ENCODE data around the gene M1AP. TPM values are rescaled to one million over a fixed set of nuclear protein-coding genes. Genes with fewer than 3 reads are reported as not detected.

The M1AP gene
- total and polyA plus RNA-seq, 9 of the 15 experiments (the other 6 are each of a cell fraction or from before 2014, with no cell fraction given): 0.06 to 0.33 (median 0.11) TPM; not detected in 4

- no peak for TF ChIP-seq IRF1 (CRISPR knock-in tag; IDR thresholded peaks at IDR 0.05; ENCODE audit: borderline replicate concordance)
- 0 out of 2 replicates have a peak, but pooled peaks have one; percentile 22 for TF ChIP-seq KAT8 (IDR thresholded peaks at IDR 0.05; ENCODE audit: low read depth)
- TF ChIP-seq ZKSCAN1 (IDR thresholded peaks at IDR 0.05; ENCODE audit: low read depth, low read length): peak; percentile 52; the same call in 1 of the 2 replicates
- peak; percentile 96 for TF ChIP-seq SIN3B (IDR thresholded peaks at IDR 0.05; ENCODE audit: low read depth)
- TF ChIP-seq PRMT5 (CRISPR knock-in tag; IDR thresholded peaks at IDR 0.05): no peak
- TF ChIP-seq KAT7 (CRISPR knock-in tag; IDR thresholded peaks at IDR 0.05; ENCODE audit: borderline replicate concordance): peak; percentile 74; the same call in 1 of the 2 replicates
- TF ChIP-seq POU5F1 (IDR thresholded peaks at IDR 0.05; ENCODE audit: borderline replicate concordance, low read depth, low read length, partially characterized antibody): peak; percentile 72
- peak; percentile 76 for TF ChIP-seq CTBP1 (IDR thresholded peaks at IDR 0.05; ENCODE audit: borderline replicate concordance)
- TF ChIP-seq KDM4B (IDR thresholded peaks at IDR 0.05; ENCODE audit: borderline replicate concordance in 2 of 2, low read depth in 1 of 2): peak in 1 of 2 experiments; percentile 69; a peak in 2 of 4 replicates
- TF ChIP-seq, protein P1, sequence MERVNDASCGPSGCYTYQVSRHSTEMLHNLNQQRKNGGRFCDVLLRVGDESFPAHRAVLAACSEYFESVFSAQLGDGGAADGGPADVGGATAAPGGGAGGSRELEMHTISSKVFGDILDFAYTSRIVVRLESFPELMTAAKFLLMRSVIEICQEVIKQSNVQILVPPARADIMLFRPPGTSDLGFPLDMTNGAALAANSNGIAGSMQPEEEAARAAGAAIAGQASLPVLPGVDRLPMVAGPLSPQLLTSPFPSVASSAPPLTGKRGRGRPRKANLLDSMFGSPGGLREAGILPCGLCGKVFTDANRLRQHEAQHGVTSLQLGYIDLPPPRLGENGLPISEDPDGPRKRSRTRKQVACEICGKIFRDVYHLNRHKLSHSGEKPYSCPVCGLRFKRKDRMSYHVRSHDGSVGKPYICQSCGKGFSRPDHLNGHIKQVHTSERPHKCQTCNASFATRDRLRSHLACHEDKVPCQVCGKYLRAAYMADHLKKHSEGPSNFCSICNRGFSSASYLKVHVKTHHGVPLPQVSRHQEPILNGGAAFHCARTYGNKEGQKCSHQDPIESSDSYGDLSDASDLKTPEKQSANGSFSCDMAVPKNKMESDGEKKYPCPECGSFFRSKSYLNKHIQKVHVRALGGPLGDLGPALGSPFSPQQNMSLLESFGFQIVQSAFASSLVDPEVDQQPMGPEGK (CRISPR knock-in tag; IDR thresholded peaks at IDR 0.05; ENCODE audit: borderline replicate concordance): no peak
- no peak for TF ChIP-seq SMARCA4 (IDR thresholded peaks at IDR 0.05)
- TF ChIP-seq ZNF695 (CRISPR knock-in tag; IDR thresholded peaks at IDR 0.05): no peak
- peak; percentile 95 for TF ChIP-seq GABPA (tag; conservative IDR thresholded peaks at IDR 0.05; ENCODE audit: low read depth)
- no peak for TF ChIP-seq FOXJ3 (CRISPR knock-in tag; IDR thresholded peaks at IDR 0.05)
- no peak for TF ChIP-seq IRF9 (tag; IDR thresholded peaks at IDR 0.05)
- TF ChIP-seq POLR2AphosphoS5 (IDR thresholded peaks at IDR 0.05; ENCODE audit: control insufficient read depth, insufficient read depth, low read depth, low read length): peak; percentile 88
- peak; percentile 72; the same call in 1 of the 2 replicates for TF ChIP-seq BRD4 (IDR thresholded peaks at IDR 0.05)
- TF ChIP-seq TAF7 (tag; IDR thresholded peaks at IDR 0.05): peak; percentile 93
- TF ChIP-seq PHF20 (IDR thresholded peaks at IDR 0.05; ENCODE audit: partially characterized antibody): peak; percentile 87
- peak; percentile 90 for TF ChIP-seq ETV1 (tag; conservative IDR thresholded peaks at IDR 0.05; ENCODE audit: low read depth)
- TF ChIP-seq, protein P2, sequence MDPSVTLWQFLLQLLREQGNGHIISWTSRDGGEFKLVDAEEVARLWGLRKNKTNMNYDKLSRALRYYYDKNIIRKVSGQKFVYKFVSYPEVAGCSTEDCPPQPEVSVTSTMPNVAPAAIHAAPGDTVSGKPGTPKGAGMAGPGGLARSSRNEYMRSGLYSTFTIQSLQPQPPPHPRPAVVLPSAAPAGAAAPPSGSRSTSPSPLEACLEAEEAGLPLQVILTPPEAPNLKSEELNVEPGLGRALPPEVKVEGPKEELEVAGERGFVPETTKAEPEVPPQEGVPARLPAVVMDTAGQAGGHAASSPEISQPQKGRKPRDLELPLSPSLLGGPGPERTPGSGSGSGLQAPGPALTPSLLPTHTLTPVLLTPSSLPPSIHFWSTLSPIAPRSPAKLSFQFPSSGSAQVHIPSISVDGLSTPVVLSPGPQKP (CRISPR knock-in tag; IDR thresholded peaks at IDR 0.05): no peak
- no peak for TF ChIP-seq ZSCAN32 (CRISPR knock-in tag; IDR thresholded peaks at IDR 0.05)
- TF ChIP-seq ELF1 (tag; IDR thresholded peaks at IDR 0.05): peak; percentile 95
Observed at GRCh38 chr2:74529357-74530238, 118.5 kb downstream of the M1AP start, which contains the start of the genes AUP1 and HTRA2 (continued).
